Measurements from ENCODE around the gene PIP4K2B.

- no peak for TF ChIP-seq ZNF274 (IDR thresholded peaks at IDR 0.05; ENCODE audit: low read depth, low read length)
- TF ChIP-seq SUZ12 (IDR thresholded peaks at IDR 0.05; ENCODE audit: extremely low read depth, insufficient read depth, insufficient read length), result no peak
These were observed 74.9 kb downstream of the PIP4K2B start for GRCh38 chr17:38724337-38724988.
